H9 (cell line): ENCODE results near the gene TNFRSF21. TPM values are rescaled to one million over a fixed set of nuclear protein-coding genes. Genes with fewer than 3 reads are reported as not detected.

Experiments
- DNase-seq: peaks from one replicate; pipeline ENCODE4 v3.0.0-alpha.2; 2017
- H2AFZ ChIP-seq: one replicate; pipeline ENCODE4 v1.6.1; 2013; ENCODE audit warnings: mild to moderate bottlenecking, low read length, control low read depth, moderate library complexity
- H2AK5ac ChIP-seq: 2 replicates; pipeline ENCODE4 v1.6.1; 2013; ENCODE audit warnings: low read length, control low read depth, mixed read lengths; ENCODE audit not compliant: insufficient read length
- H2BK120ac ChIP-seq: one replicate; pipeline ENCODE4 v1.6.1; 2013; ENCODE audit warnings: low read depth, mild to moderate bottlenecking, low read length, control low read depth, inconsistent platforms; ENCODE audit not compliant: poor library complexity, severe bottlenecking
- H2BK12ac ChIP-seq: 2 replicates; pipeline ENCODE4 v1.6.1; 2013; ENCODE audit warnings: low read length, control low read depth, mixed read lengths, low read depth; ENCODE audit not compliant: insufficient read length
- H2BK15ac ChIP-seq: 2 replicates; pipeline ENCODE4 v1.6.1; 2013; ENCODE audit warnings: low read depth, low read length, control low read depth
- H2BK20ac ChIP-seq: one replicate; pipeline ENCODE4 v1.6.1; 2013; ENCODE audit warnings: low read depth, mild to moderate bottlenecking, low read length, control low read depth, inconsistent platforms; ENCODE audit not compliant: poor library complexity, severe bottlenecking
- H2BK5ac ChIP-seq: 2 replicates; pipeline ENCODE4 v1.6.1; 2013; ENCODE audit warnings: low read length, control low read depth, mixed read lengths; ENCODE audit not compliant: insufficient read length
- H3K14ac ChIP-seq: 2 replicates; pipeline ENCODE4 v1.6.1; 2013; ENCODE audit warnings: low read length, control low read depth; ENCODE audit not compliant: insufficient read depth
- H3K18ac ChIP-seq: 2 replicates; pipeline ENCODE4 v1.6.1; 2013; ENCODE audit warnings: low read depth, mild to moderate bottlenecking, mixed read lengths, low read length, control low read depth; ENCODE audit not compliant: insufficient read length
- H3K23ac ChIP-seq: 2 replicates; pipeline ENCODE4 v1.6.1; 2013; ENCODE audit warnings: low read length, control low read depth, mixed read lengths, low read depth; ENCODE audit not compliant: insufficient read length
- H3K23me2 ChIP-seq: 2 replicates; pipeline ENCODE4 v1.6.1; 2013; ENCODE audit warnings: low read depth, mild to moderate bottlenecking, mixed read lengths, low read length, control low read depth; ENCODE audit not compliant: insufficient read length, poor library complexity, severe bottlenecking
- H3K27ac ChIP-seq: 2 replicates; pipeline ENCODE4 v1.5.1; 2013; ENCODE audit warnings: low read length, control low read depth, mixed read lengths, low read depth; ENCODE audit not compliant: insufficient read length
- H3K27me3 ChIP-seq: 2 replicates; pipeline ENCODE4 v1.6.1; 2013; ENCODE audit warnings: low read length, control low read depth, inconsistent platforms; ENCODE audit not compliant: insufficient read depth
- H3K4ac ChIP-seq: 2 replicates; pipeline ENCODE4 v1.6.1; 2013; ENCODE audit warnings: low read depth, mild to moderate bottlenecking, control low read depth, inconsistent platforms, low read length, moderate library complexity
- H3K4me1 ChIP-seq: 2 replicates; pipeline ENCODE4 v1.6.1; 2013; ENCODE audit warnings: low read length, control low read depth, inconsistent platforms; ENCODE audit not compliant: insufficient read depth
- H3K4me2 ChIP-seq: 2 replicates; pipeline ENCODE4 v1.6.1; 2013; ENCODE audit warnings: low read length, control low read depth, mixed read lengths; ENCODE audit not compliant: insufficient read length, insufficient read depth
- H3K56ac ChIP-seq: 2 replicates; pipeline ENCODE4 v1.6.1; 2013; ENCODE audit warnings: low read depth, mild to moderate bottlenecking, mixed read lengths, low read length, control low read depth; ENCODE audit not compliant: insufficient read length
- H3K79me1 ChIP-seq: 2 replicates; pipeline ENCODE4 v1.6.1; 2013; ENCODE audit warnings: low read depth, mild to moderate bottlenecking, moderate library complexity, low read length, control low read depth, inconsistent platforms; ENCODE audit not compliant: insufficient read depth, poor library complexity, severe bottlenecking
- H3K79me2 ChIP-seq: 2 replicates; pipeline ENCODE4 v1.6.1; 2013; ENCODE audit warnings: low read length, control low read depth, inconsistent platforms; ENCODE audit not compliant: insufficient read depth
- H3K9ac ChIP-seq: 2 replicates; pipeline ENCODE4 v1.6.1; 2013; ENCODE audit warnings: low read length, control low read depth, mixed read lengths; ENCODE audit not compliant: insufficient read length; ENCODE audit errors: extremely low read depth
- H3K9me3 ChIP-seq: one replicate; pipeline ENCODE4 v1.6.1; 2013; ENCODE audit warnings: low read depth, low read length, inconsistent platforms; ENCODE audit not compliant: control insufficient read depth
- H3T11ph ChIP-seq: one replicate; pipeline ENCODE4 v1.6.1; 2013; ENCODE audit warnings: mild to moderate bottlenecking, low read length, control low read depth, inconsistent platforms
- H4K20me1 ChIP-seq: one replicate; pipeline ENCODE4 v1.6.1; 2013; ENCODE audit not compliant: control insufficient read depth, insufficient read length, insufficient read depth
- H4K5ac ChIP-seq: 2 replicates; pipeline ENCODE4 v1.6.1; 2013; ENCODE audit warnings: low read depth, mild to moderate bottlenecking, mixed read lengths, low read length, control low read depth; ENCODE audit not compliant: insufficient read length
- H4K8ac ChIP-seq: replicated peaks from 2 replicates; pipeline ENCODE4 v1.6.1; 2013; ENCODE audit warnings: low read length, control low read depth, mixed read lengths, low read depth; ENCODE audit not compliant: insufficient read length
- H4K91ac ChIP-seq: 2 replicates; pipeline ENCODE4 v1.6.1; 2013; ENCODE audit warnings: low read depth, mild to moderate bottlenecking, moderate library complexity, mixed read lengths, low read length, control low read depth; ENCODE audit not compliant: insufficient read length
- H3K27ac Mint-ChIP-seq, 3 experiments: 2 replicates in 2 of 3; 3 replicates in 1 of 3; pipeline ENCODE4 v1.8.0; 2020 to 2021; ENCODE audit warnings: mixed read lengths in 3 of 3, mild to moderate bottlenecking in 1 of 3, moderate library complexity in 1 of 3
- H3K27me3 Mint-ChIP-seq: 2 replicates; pipeline ENCODE4 v1.8.0; 2021; ENCODE audit warnings: low read depth, mild to moderate bottlenecking, moderate library complexity, mixed read lengths
- H3K36me3 Mint-ChIP-seq, 3 experiments: 2 replicates in 2 of 3; 3 replicates in 1 of 3; pipeline ENCODE4 v1.8.0; 2020 to 2021; ENCODE audit warnings: low read depth in 3 of 3, mixed read lengths in 3 of 3; ENCODE audit not compliant: insufficient read depth in 1 of 3
- H3K4me1 Mint-ChIP-seq, 2 experiments: 2 replicates each; pipeline ENCODE4 v1.8.0; 2020; ENCODE audit warnings: mixed read lengths in 2 of 2
- H3K4me3 Mint-ChIP-seq, 2 experiments: 2 replicates in 1 of 2; 3 replicates in 1 of 2; pipeline ENCODE4 v1.8.0; 2020 to 2021; ENCODE audit warnings: mild to moderate bottlenecking in 2 of 2, mixed read lengths in 2 of 2, moderate library complexity in 1 of 2
- H3K9me3 Mint-ChIP-seq, 2 experiments: 2 replicates in 1 of 2; 3 replicates in 1 of 2; pipeline ENCODE4 v1.8.0; 2020; ENCODE audit warnings: mild to moderate bottlenecking in 2 of 2, mixed read lengths in 2 of 2, moderate library complexity in 1 of 2
- WGBS: extraction: QIAGEN DNeasy Blood & Tissue Kit; methylation state at CpG from one replicate; pipeline ENCODE4 v1.1.7; 2013; ENCODE audit warnings: missing lambda C conversion rate, low lambda C conversion rate, mixed read lengths; ENCODE audit not compliant: insufficient read length; ENCODE audit errors: extremely low coverage; 5-methylcytosine and 5-hydroxymethylcytosine counted together
- total RNA-seq: library from RNA; stranded (reverse); gene quantifications from 2 replicates; pipeline ENCODE4 v1.2.1, GENCODE V29; 2021
- TF ChIP-seq, protein P1 (sequence below): fragments of 200-600 bp; sonication (generic); conservative IDR thresholded peaks from 3 replicates; pipeline ENCODE4 v1.8.0; 2021; ENCODE audit warnings: antibody characterized with exemption, mild to moderate bottlenecking

TNFRSF21 gene
- total RNA-seq, 1 experiment from 2014 or later, result 39.1 TPM

DNA sequence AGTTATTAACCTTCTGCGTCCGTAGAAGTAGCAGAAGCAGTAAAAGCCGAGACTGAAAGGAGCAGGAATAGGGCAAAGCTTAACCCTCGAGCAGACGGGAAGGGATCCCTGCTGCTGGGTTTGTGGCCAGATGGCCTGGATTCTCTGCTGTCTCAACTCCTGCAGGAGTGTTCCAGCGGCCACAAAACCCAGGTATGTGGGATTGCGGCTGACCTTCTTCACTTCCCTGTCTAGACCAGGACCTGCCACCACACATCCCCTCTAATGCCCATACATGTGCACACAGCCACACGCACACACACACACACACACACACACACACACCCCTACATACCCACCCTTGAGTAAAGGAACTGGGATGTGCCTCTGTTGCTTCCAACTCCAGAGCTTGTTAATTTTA lies 33.1 kb upstream of the TNFRSF21 start:
- H3K18ac ChIP-seq, result no peak overlapping the region
- H3K23ac ChIP-seq, result no peak overlapping the region
- H4K20me1 ChIP-seq, result no peaks in the 10 kb centered on the region
- H4K8ac ChIP-seq, result no peak overlapping the region
- H3K14ac ChIP-seq, result no peak overlapping the region
- H3K27ac Mint-ChIP-seq, result no peak overlapping the region
- H2AFZ ChIP-seq, result no peak overlapping the region
- H2BK120ac ChIP-seq, result no peak overlapping the region
- no peak overlapping the region for H3T11ph ChIP-seq
- H3K9me3 ChIP-seq, result no peaks in the 10 kb centered on the region
- H2BK12ac ChIP-seq, result no peak overlapping the region
- H3K9me3 Mint-ChIP-seq, result no peaks in the 10 kb centered on the region
- H3K79me2 ChIP-seq, result no peaks in the 10 kb centered on the region
- H4K5ac ChIP-seq, result no peak overlapping the region
- H2BK15ac ChIP-seq, result no peak overlapping the region
- TF ChIP-seq, protein P1, sequence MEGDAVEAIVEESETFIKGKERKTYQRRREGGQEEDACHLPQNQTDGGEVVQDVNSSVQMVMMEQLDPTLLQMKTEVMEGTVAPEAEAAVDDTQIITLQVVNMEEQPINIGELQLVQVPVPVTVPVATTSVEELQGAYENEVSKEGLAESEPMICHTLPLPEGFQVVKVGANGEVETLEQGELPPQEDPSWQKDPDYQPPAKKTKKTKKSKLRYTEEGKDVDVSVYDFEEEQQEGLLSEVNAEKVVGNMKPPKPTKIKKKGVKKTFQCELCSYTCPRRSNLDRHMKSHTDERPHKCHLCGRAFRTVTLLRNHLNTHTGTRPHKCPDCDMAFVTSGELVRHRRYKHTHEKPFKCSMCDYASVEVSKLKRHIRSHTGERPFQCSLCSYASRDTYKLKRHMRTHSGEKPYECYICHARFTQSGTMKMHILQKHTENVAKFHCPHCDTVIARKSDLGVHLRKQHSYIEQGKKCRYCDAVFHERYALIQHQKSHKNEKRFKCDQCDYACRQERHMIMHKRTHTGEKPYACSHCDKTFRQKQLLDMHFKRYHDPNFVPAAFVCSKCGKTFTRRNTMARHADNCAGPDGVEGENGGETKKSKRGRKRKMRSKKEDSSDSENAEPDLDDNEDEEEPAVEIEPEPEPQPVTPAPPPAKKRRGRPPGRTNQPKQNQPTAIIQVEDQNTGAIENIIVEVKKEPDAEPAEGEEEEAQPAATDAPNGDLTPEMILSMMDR, result no peak
- H3K36me3 Mint-ChIP-seq, result no peaks in the 10 kb centered on the region
- no peak overlapping the region for H3K27ac ChIP-seq
- H3K4me3 Mint-ChIP-seq, result no peak overlapping the region
- H3K23me2 ChIP-seq, result no peaks in the 10 kb centered on the region
- no peak overlapping the region for H2BK20ac ChIP-seq
- no peak overlapping the region for H3K4me2 ChIP-seq
- H2AK5ac ChIP-seq, result no peak overlapping the region
- H3K79me1 ChIP-seq, result no peaks in the 10 kb centered on the region
- H3K4me1 Mint-ChIP-seq, result peaks cover 4 to 5% of the 10 kb centered on the region in 2 experiments
- H3K4me1 ChIP-seq, result no peaks in the 10 kb centered on the region
- no peak overlapping the region for H3K4ac ChIP-seq
- no CpG with 5 or more reads among the region's 8 CpGs for WGBS
- no peaks in the 10 kb centered on the region; the same call in 1 of the 2 replicates for H3K27me3 Mint-ChIP-seq
- no peak overlapping the region for H3K9ac ChIP-seq
- no peak overlapping the region for H3K56ac ChIP-seq
- no peak for DNase-seq
- no peaks in the 10 kb centered on the region; the same call in 1 of the 2 replicates for H3K27me3 ChIP-seq
- no peak overlapping the region for H4K91ac ChIP-seq
- H2BK5ac ChIP-seq, result no peak overlapping the region
